HG03159 (cell line): ENCODE results near the gene CMSS1.
"Not testable (repeated sequence)": the region's sequence is repeated elsewhere in the genome, so short reads cannot be mapped to it uniquely, and the experiment has no call there.

ENCODE experiments used
- ATAC-seq: cut with Tn5 transposase; IDR thresholded peaks from one replicate; pipeline ENCODE4 v1.9.1; 2021; ENCODE audit warnings: mild to moderate bottlenecking, moderate library complexity; ENCODE audit not compliant: unreplicated experiment

The CMSS1 gene

GRCh38 chr3:99817047-99817436 is 620 bp upstream of the CMSS1 start:
- no peak for ATAC-seq

GRCh38 chr3:99818818-99819217 is 1.2 kb downstream of the CMSS1 start:
- ATAC-seq = no peak

- no peak for ATAC-seq
Measured at GRCh38 chr3:99823723-99824711, 6.4 kb downstream of the CMSS1 start.

GRCh38 chr3:99825004-99825640 is 7.5 kb downstream of the CMSS1 start:
- ATAC-seq = no peak

- ATAC-seq = no peak
Measured at GRCh38 chr3:99829844-99830243, 12.2 kb downstream of the CMSS1 start.

- no peak for ATAC-seq
Measured at GRCh38 chr3:99833617-99834205, 16.0 kb downstream of the CMSS1 start.

- no peak for ATAC-seq
Measured at GRCh38 chr3:99834211-99834957, 16.7 kb downstream of the CMSS1 start.

- no peak for ATAC-seq
Measured at GRCh38 chr3:99836681-99837080, 19.0 kb downstream of the CMSS1 start.

- no peak for ATAC-seq
Measured at GRCh38 chr3:99837715-99838114, 20.1 kb downstream of the CMSS1 start.

GRCh38 chr3:99838755-99839154 is 21.1 kb downstream of the CMSS1 start:
- ATAC-seq = no peak

GRCh38 chr3:99839613-99840012 is 22.0 kb downstream of the CMSS1 start:
- no peak for ATAC-seq

GRCh38 chr3:99841949-99842348 is 24.3 kb downstream of the CMSS1 start:
- not testable (repeated sequence) for ATAC-seq

GRCh38 chr3:99842826-99843589 is 25.3 kb downstream of the CMSS1 start:
- ATAC-seq = no peak

GRCh38 chr3:99843590-99844258 is 26.1 kb downstream of the CMSS1 start:
- ATAC-seq = no peak

GRCh38 chr3:99845331-99845730 is 27.7 kb downstream of the CMSS1 start:
- no peak for ATAC-seq

- no peak for ATAC-seq
Measured at GRCh38 chr3:99845999-99846398, 28.3 kb downstream of the CMSS1 start.

- ATAC-seq = no peak
Measured at GRCh38 chr3:99846477-99847160, 29.0 kb downstream of the CMSS1 start.

GRCh38 chr3:99848433-99848832 is 30.8 kb downstream of the CMSS1 start:
- ATAC-seq = no peak

GRCh38 chr3:99850608-99851007 is 32.9 kb downstream of the CMSS1 start:
- no peak for ATAC-seq
